A673 (cell line): ENCODE results near the gene RNF135.
"Not testable (repeated sequence)": the region's sequence is repeated elsewhere in the genome, so short reads cannot be mapped to it uniquely, and the experiment has no call there.

ENCODE experiments used
- CTCF ChIP-seq: fragments of 300-800, 200-600 bp; sonication (generic); conservative IDR thresholded peaks from 2 replicates; pipeline ENCODE4 v1.5.1; 2017; ENCODE audit warnings: low read depth, mild to moderate bottlenecking, antibody characterized with exemption, low read length, moderate library complexity, mixed read lengths
- EZH2 ChIP-seq: fragments of 200-600 bp; sonication (generic); IDR thresholded peaks from 2 replicates; pipeline ENCODE4 v1.6.1; 2017; ENCODE audit warnings: borderline replicate concordance, low read depth, mild to moderate bottlenecking, mixed read lengths, antibody characterized with exemption, low read length; ENCODE audit not compliant: poor library complexity, severe bottlenecking

- not testable (repeated sequence) for TF ChIP-seq CTCF, EZH2
Observed at GRCh38 chr17:30967911-30968310, 2.9 kb upstream of the RNF135 start.
